Panc1 (cell line): ENCODE measurements around the gene ZNF519. TPM values are rescaled to one million over a fixed set of nuclear protein-coding genes. Genes with fewer than 3 reads are reported as not detected.

Experiments
- ATAC-seq: fragments of 200-7000 bp; cut with Tn5 transposase; 2 replicates; pipeline ENCODE4 v1.9.1; 2020; ENCODE audit warnings: mild to moderate bottlenecking, moderate library complexity
- BruUV-seq: library from RNA; stranded (reverse); fragments of 400-500 nt; replicated peaks from 2 replicates; lab custom pipeline; 2021; lab: Mats Ljungman, UMichigan
- CTCF ChIA-PET: fragments of 300-600 bp; sonication (Branson Sonifier 250); formaldehyde crosslinking; loops from one replicate; lab custom pipeline; 2022; ENCODE audit warnings: antibody characterized with exemption; lab: Charles Lee
- POLR2A ChIA-PET: fragments of 300-600 bp; sonication (Branson Sonifier 250); formaldehyde crosslinking; loops from one replicate; lab custom pipeline; 2022; ENCODE audit warnings: antibody characterized with exemption; lab: Charles Lee
- DNase-seq: peaks from one replicate; pipeline ENCODE4 v3.0.0-alpha.2; 2010; ENCODE audit warnings: low read depth, low spot score
- H3K27ac ChIP-seq: 2 replicates; pipeline ENCODE4 v1.5.1; 2011; ENCODE audit warnings: mild to moderate bottlenecking, low read length, inconsistent platforms
- H3K27me3 ChIP-seq: fragments of 200-500 bp; sonication (Bioruptor generic); 2 replicates; pipeline ENCODE4 v1.6.0; 2014; ENCODE audit warnings: low read length, inconsistent platforms; ENCODE audit not compliant: control insufficient read depth, insufficient read depth
- H3K36me3 ChIP-seq: fragments of 200-500 bp; sonication (Bioruptor generic); 2 replicates; pipeline ENCODE4 v1.5.1; 2014; ENCODE audit warnings: inconsistent platforms, mild to moderate bottlenecking, low read length, moderate library complexity; ENCODE audit not compliant: control insufficient read depth, insufficient read depth
- H3K4me1 ChIP-seq: 2 replicates; pipeline ENCODE4 v1.5.1; 2011; ENCODE audit warnings: inconsistent platforms, mild to moderate bottlenecking, low read length, moderate library complexity; ENCODE audit not compliant: control insufficient read depth, insufficient read depth
- H3K4me3 ChIP-seq, 2 experiments: 2 replicates each; pipeline ENCODE4 v1.5.1; 2011 to 2012; ENCODE audit warnings: low read depth in 2 of 2, low read length in 2 of 2, mild to moderate bottlenecking in 2 of 2, inconsistent platforms in 1 of 2, moderate library complexity in 1 of 2
- H3K9me3 ChIP-seq: fragments of 200-500 bp; sonication (Bioruptor generic); 2 replicates; pipeline ENCODE4 v1.5.1; 2014; ENCODE audit warnings: low read depth, mild to moderate bottlenecking, inconsistent platforms, low read length, moderate library complexity; ENCODE audit not compliant: control insufficient read depth, insufficient read depth
- POLR2AphosphoS5 ChIP-seq: IDR thresholded peaks from 2 replicates; pipeline ENCODE4 v1.6.1; 2012; ENCODE audit warnings: mild to moderate bottlenecking, low read depth, low read length, moderate library complexity
- SIN3A ChIP-seq: IDR thresholded peaks from 2 replicates; pipeline ENCODE4 v1.6.1; 2012; ENCODE audit warnings: low read depth, mild to moderate bottlenecking, low read length, moderate library complexity, borderline replicate concordance; ENCODE audit not compliant: insufficient read depth
- TCF7L2 ChIP-seq: IDR thresholded peaks from 2 replicates; pipeline ENCODE4 v1.6.1; 2011; ENCODE audit warnings: mild to moderate bottlenecking, low read depth, low read length, inconsistent platforms
- in situ Hi-C: cut with HindIII; loops from 2 replicates; pipeline ENCODE4 v1.10.0; 2016; ENCODE audit warnings: low sequenced_read_pairs, low pct_unique_long_range_greater_than_20kb
- intact Hi-C: fragments of 100-400 bp; cut with micrococcal nuclease; formaldehyde crosslinking; loops from one replicate; pipeline ENCODE4 v1.10.0; 2022; ENCODE audit not compliant: unreplicated experiment
- total RNA-seq: library from RNA; stranded (reverse); gene quantifications from one replicate; pipeline ENCODE4 v1.2.1, GENCODE V29; 2021; ENCODE audit not compliant: unreplicated experiment
- TF ChIP-seq, protein P1 (sequence below), 2 experiments: IDR thresholded peaks; 2 replicates each; pipeline ENCODE4 v1.6.1; 2011 to 2012; ENCODE audit warnings: low read depth in 2 of 2, control low read depth in 1 of 2, low read length in 1 of 2, mild to moderate bottlenecking in 1 of 2, moderate library complexity in 1 of 2; ENCODE audit not compliant: insufficient read depth in 1 of 2
- TF ChIP-seq, protein P2 (sequence below): fragments of 450-650 bp; IDR thresholded peaks from 2 replicates; pipeline ENCODE4 v1.5.1; 2017; ENCODE audit warnings: mild to moderate bottlenecking

The ZNF519 gene
- total RNA-seq, 1 experiment from 2014 or later, result 7.7 TPM

DNA sequence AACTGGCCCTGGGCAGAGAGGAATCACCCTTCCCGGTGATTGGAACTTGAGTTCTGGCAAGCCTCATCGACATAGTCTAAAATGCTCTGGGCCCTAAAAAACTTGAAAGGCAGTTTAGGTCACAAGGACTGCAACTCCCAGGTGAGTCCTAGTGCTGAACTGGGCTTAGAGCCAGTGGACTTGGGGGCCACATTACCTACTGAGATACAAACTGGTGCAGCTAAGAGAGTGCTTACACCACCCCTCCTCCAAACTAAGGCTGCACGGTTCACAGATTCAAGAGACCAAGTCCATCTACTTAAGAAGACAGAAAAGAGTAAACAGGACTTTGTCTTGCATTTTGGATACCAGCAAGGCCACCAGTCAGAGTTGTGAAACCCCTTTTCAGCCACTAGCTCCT lies 25.3 kb downstream of the ZNF519 start:
- POLR2A ChIA-PET, result no interaction called here
- in situ Hi-C loops, result no loop called here
- Histone ChIP-seq H3K27me3 (no peaks in the 10 kb centered on the region), H3K9me3 (peaks cover 54% of the 10 kb centered on the region), H3K4me1 (no peaks in the 10 kb centered on the region), H3K36me3 (no peaks in the 10 kb centered on the region), H3K4me3 (no peak overlapping the region), H3K27ac (no peak overlapping the region)
- no peak for DNase-seq
- no TSS peak for BruUV-seq
- CTCF ChIA-PET, result no interaction called here
- TF ChIP-seq, protein P1, sequence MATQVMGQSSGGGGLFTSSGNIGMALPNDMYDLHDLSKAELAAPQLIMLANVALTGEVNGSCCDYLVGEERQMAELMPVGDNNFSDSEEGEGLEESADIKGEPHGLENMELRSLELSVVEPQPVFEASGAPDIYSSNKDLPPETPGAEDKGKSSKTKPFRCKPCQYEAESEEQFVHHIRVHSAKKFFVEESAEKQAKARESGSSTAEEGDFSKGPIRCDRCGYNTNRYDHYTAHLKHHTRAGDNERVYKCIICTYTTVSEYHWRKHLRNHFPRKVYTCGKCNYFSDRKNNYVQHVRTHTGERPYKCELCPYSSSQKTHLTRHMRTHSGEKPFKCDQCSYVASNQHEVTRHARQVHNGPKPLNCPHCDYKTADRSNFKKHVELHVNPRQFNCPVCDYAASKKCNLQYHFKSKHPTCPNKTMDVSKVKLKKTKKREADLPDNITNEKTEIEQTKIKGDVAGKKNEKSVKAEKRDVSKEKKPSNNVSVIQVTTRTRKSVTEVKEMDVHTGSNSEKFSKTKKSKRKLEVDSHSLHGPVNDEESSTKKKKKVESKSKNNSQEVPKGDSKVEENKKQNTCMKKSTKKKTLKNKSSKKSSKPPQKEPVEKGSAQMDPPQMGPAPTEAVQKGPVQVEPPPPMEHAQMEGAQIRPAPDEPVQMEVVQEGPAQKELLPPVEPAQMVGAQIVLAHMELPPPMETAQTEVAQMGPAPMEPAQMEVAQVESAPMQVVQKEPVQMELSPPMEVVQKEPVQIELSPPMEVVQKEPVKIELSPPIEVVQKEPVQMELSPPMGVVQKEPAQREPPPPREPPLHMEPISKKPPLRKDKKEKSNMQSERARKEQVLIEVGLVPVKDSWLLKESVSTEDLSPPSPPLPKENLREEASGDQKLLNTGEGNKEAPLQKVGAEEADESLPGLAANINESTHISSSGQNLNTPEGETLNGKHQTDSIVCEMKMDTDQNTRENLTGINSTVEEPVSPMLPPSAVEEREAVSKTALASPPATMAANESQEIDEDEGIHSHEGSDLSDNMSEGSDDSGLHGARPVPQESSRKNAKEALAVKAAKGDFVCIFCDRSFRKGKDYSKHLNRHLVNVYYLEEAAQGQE (IDR thresholded peaks at IDR 0.05; ENCODE audit: insufficient read depth in 1 of 2, low read depth in 2 of 2, low read length in 1 of 2), result no peak
- TF ChIP-seq POLR2AphosphoS5 (no peak), TCF7L2 (no peak), SIN3A (no peak)
- TF ChIP-seq, protein P2, sequence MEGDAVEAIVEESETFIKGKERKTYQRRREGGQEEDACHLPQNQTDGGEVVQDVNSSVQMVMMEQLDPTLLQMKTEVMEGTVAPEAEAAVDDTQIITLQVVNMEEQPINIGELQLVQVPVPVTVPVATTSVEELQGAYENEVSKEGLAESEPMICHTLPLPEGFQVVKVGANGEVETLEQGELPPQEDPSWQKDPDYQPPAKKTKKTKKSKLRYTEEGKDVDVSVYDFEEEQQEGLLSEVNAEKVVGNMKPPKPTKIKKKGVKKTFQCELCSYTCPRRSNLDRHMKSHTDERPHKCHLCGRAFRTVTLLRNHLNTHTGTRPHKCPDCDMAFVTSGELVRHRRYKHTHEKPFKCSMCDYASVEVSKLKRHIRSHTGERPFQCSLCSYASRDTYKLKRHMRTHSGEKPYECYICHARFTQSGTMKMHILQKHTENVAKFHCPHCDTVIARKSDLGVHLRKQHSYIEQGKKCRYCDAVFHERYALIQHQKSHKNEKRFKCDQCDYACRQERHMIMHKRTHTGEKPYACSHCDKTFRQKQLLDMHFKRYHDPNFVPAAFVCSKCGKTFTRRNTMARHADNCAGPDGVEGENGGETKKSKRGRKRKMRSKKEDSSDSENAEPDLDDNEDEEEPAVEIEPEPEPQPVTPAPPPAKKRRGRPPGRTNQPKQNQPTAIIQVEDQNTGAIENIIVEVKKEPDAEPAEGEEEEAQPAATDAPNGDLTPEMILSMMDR, result no peak
- intact Hi-C loops, result no loop called here
- ATAC-seq, result no peak

DNA sequence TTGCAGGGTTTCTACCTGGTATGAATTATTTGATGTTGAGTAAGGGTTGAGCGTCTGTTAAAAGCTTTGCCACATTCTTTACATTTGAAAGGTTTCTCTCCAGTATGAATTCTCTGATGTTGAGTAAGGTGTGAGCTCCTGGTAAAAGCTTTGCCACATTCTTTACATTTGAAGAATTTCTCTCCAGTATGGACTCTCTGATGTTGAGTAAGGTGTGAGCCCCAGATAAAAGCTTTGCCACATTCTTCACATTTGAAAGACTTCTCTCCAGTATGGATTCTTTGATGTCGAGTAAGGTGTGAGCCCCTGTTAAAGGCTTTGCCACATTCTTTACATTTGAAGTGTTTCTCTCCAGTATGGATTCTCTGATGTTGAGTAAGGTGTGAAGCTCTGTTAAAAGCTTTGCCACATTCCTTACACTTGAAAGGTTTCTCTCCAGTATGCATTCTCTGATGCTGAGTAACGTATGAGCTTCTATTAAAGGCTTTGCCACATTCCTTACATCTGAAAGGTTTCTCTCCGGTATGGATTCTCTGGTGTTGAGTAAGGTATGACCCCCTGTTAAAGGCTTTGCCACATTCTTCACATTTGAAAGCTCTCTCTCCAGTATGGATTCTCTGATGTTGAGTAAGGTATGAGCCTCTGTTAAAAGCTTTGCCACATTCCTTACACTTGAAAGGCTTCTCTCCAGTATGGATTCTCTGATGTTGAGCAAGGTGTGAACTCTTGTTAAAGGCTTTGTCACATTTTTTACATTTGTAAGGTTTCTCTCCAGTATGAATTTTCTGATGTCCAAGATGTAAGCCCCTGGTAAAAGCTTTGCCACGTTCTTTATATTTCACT lies 27.1 kb downstream of the ZNF519 start:
- DNase-seq, result no peak
- ATAC-seq, result no peak
- ChIA-PET POLR2A (no interaction called here), CTCF (interaction anchor here (0.7 kb wide), 1 partner anchor 284 kb away, joined by 4 read pairs; no protein-coding TSS in a partner anchor)
- TF ChIP-seq, protein P1 (IDR thresholded peaks at IDR 0.05; ENCODE audit: insufficient read depth in 1 of 2, low read depth in 2 of 2, low read length in 1 of 2), result no peak
- TF ChIP-seq TCF7L2, result no peak
- TF ChIP-seq, protein P2, result no peak
- no peak for TF ChIP-seq POLR2AphosphoS5
- TF ChIP-seq SIN3A, result no peak
- Histone ChIP-seq H3K36me3 (no peaks in the 10 kb centered on the region), H3K4me1 (no peaks in the 10 kb centered on the region), H3K27ac (no peak overlapping the region), H3K4me3 (no peak overlapping the region), H3K27me3 (no peaks in the 10 kb centered on the region), H3K9me3 (peaks cover 54% of the 10 kb centered on the region)
- intact Hi-C loops, result no loop called here
- BruUV-seq, result no TSS peak
- in situ Hi-C loops, result no loop called here
